Nephron progenitor cell (in vitro differentiated cells): ENCODE measurements around the gene HOXA11.

Experiments
- DNase-seq: peaks from one replicate; pipeline ENCODE4 v3.0.0; 2021
- H3K27ac Mint-ChIP-seq: 2 replicates; pipeline ENCODE4 v1.8.0; 2021; ENCODE audit warnings: mild to moderate bottlenecking, moderate library complexity, mixed read lengths
- H3K27me3 Mint-ChIP-seq: 2 replicates; pipeline ENCODE4 v1.8.0; 2021; ENCODE audit warnings: mild to moderate bottlenecking, low read depth, mixed read lengths; ENCODE audit not compliant: poor library complexity
- H3K36me3 Mint-ChIP-seq: 2 replicates; pipeline ENCODE4 v1.8.0; 2021; ENCODE audit warnings: low read depth, mixed read lengths
- H3K4me1 Mint-ChIP-seq: 2 replicates; pipeline ENCODE4 v1.8.0; 2021; ENCODE audit warnings: mixed read lengths
- H3K4me3 Mint-ChIP-seq: 2 replicates; pipeline ENCODE4 v1.8.0; 2021; ENCODE audit warnings: mild to moderate bottlenecking, moderate library complexity, mixed read lengths
- H3K9me3 Mint-ChIP-seq: 2 replicates; pipeline ENCODE4 v1.8.0; 2021; ENCODE audit warnings: mild to moderate bottlenecking, moderate library complexity, mixed read lengths
- CTCF ChIP-seq: fragments of 200-600 bp; sonication (generic); IDR thresholded peaks from 2 replicates; pipeline ENCODE4 v1.5.0; 2021; ENCODE audit warnings: antibody characterized with exemption

HOXA11 gene

DNA sequence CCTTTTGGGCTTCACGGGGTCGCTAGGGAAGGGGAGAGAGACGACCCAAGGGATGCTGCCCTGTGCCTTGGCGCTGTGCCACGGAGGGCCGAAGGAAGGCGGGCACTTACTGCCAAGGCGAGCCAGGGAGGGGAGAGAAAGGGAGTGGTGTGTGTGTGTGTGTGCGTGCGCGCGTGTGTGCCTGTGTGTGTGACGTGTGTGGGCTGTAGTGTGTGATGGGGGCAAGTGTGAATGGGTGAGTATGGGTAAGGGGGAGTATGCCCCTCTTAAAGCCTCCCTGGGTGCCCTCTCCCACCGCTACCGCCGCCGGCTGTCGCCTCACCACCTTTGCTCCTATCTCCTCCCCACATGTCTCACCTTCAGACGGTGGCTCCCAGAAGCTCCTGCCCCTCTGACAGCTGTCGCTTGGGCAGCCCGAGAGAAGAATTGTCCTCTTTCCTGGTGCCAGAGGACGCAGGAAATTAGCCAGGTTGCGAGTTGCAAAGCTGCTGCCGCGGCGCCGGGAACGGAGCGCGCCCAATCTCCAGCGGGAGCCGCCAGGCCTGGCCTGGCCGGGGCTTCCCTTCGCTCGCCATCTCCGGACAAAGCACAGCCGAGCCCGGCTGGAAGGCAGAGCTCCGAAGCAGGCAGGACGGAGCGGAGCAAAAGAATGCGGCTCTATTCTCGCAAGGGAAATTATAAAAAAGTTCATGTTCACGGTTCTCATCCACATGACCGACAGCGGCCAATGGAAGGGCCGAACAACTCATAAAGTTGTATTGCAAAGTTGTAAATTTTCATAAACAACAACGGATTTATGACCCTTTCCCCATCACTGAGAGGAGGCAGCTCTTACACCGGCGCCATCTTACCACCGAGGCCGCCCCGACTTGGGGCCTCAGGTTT is 32.9 kb downstream of the HOXA11 start, which contains the start of gene HOXA3:
Gene HOXA3, minus strand, starts transcription at position 653 of the 885 bp plus-strand sequence. CDS start 41,943 bp downstream, outside the sequence.
- peak; percentile 69 for DNase-seq

DNA sequence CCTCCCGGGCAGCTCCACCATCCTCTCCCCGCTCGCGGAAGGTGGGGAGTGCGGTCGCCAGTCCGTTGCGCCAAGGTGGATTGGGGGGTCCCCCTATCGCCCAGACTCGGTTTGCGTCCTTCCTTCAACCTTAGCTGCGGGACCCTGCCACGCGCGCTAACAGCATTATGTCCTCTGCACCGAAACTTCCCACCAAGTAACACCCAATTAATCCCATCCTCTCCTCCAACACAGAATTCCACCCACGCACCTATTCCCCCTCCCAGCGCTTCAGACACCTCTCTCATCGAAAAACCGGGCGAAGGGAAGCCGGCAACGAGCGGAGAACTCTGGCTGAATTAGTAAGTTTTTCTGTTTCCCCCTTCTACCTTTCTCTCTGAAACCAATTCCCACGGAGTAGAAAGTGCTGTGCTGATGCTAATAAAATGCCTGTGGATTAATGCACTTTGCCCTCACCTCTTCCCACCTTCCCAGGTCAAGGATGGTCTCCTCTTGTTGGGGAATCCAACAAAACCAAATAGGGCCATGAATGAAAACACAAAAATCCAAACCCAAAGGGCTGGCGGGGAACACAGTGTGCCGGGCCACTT is 33.6 kb downstream of the HOXA11 start:
- Mint-ChIP-seq H3K9me3 (peaks cover 4% of the 10 kb centered on the region), H3K27me3 (peaks cover 9% of the 10 kb centered on the region), H3K27ac (peak overlapping the region; percentile 100), H3K36me3 (peaks cover 81% of the 10 kb centered on the region), H3K4me1 (peaks cover 32% of the 10 kb centered on the region), H3K4me3 (peak overlapping the region; percentile 97)
- peak; percentile 35 for DNase-seq
- no peak for TF ChIP-seq CTCF

More for the DNA sequence above, 32.9 kb downstream of the HOXA11 start, which contains the start of gene HOXA3:
- peaks cover 24% of the 10 kb centered on the region for H3K4me1 Mint-ChIP-seq
- peaks cover 4% of the 10 kb centered on the region for H3K9me3 Mint-ChIP-seq
- H3K27ac Mint-ChIP-seq: peak within 1 kb of the TSS; percentile 100
- H3K36me3 Mint-ChIP-seq: peaks cover 74% of the 10 kb centered on the region
- peaks cover 8% of the 10 kb centered on the region for H3K27me3 Mint-ChIP-seq
- peak within 1 kb of the TSS; percentile 97 for H3K4me3 Mint-ChIP-seq
- TF ChIP-seq CTCF: no peak

DNA sequence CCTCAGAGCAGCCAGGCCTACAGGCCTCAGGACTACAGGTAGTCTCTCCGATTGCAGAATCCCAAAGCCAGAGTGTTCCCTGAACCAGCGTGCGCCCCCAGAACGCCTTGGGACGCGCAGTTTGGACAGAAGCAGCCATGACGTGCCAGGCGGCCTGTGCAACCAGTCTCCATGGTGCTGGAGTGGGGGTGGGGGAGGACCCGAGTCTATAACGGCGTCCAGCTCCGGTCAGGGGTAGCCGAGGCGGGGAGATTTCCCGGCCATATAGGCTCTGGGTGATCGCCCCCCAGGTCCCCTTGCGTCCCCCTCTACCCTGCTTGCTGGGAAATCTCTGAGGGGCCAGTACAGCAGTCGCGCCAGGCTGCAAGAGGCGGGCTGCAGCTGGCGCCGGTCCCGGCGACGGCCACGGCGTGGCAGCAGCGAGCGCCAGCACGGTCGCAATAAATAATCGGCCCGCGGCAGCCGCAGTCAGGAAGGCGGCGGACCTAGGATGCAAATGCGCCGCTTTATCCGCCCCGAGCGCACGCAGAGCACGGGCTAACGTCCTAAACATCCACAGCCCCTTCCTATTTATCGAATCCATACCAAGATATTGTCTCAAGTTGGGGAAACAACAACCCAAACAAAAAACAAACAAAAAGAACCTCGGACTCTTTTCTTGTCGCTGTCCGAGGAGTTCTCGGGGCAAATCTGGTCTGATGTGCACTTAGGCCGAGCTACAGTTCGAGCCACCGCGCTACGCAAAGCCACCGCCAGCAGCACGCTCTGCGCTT is 34.3 kb downstream of the HOXA11 start:
- H3K27me3 Mint-ChIP-seq: peaks cover 15% of the 10 kb centered on the region

GRCh38 chr7:27149842-27150567 is 35.0 kb downstream of the HOXA11 start:
- Mint-ChIP-seq H3K4me1 (peaks cover 45% of the 10 kb centered on the region), H3K9me3 (peaks cover 4% of the 10 kb centered on the region), H3K27ac (peak overlapping the region; percentile 100), H3K27me3 (peaks cover 15% of the 10 kb centered on the region), H3K4me3 (peak overlapping the region; percentile 97), H3K36me3 (peaks cover 94% of the 10 kb centered on the region)
- DNase-seq: peak; percentile 23
- no peak for TF ChIP-seq CTCF

More for the DNA sequence above, 34.3 kb downstream of the HOXA11 start:
- H3K4me3 Mint-ChIP-seq: peak overlapping the region; percentile 97
- H3K9me3 Mint-ChIP-seq: peaks cover 4% of the 10 kb centered on the region
- H3K27ac Mint-ChIP-seq: peak overlapping the region; percentile 100
- H3K36me3 Mint-ChIP-seq: peaks cover 88% of the 10 kb centered on the region
- peak; percentile 82 for DNase-seq
- TF ChIP-seq CTCF: peak; percentile 79
- H3K4me1 Mint-ChIP-seq: peaks cover 39% of the 10 kb centered on the region
